GM21381 (cell line): ENCODE data around the gene CDX2.
"Not testable (repeated sequence)": the region's sequence is repeated elsewhere in the genome, so short reads cannot be mapped to it uniquely, and the experiment has no call there.

Experiments used
- ATAC-seq: cut with Tn5 transposase; IDR thresholded peaks from one replicate; pipeline ENCODE4 v1.9.1; 2021; ENCODE audit warnings: mild to moderate bottlenecking, moderate library complexity; ENCODE audit not compliant: unreplicated experiment

The CDX2 gene

GRCh38 chr13:27965740-27966640 lies 3.1 kb downstream of the CDX2 start:
- no peak for ATAC-seq

GRCh38 chr13:27965343-27965739 lies 3.8 kb downstream of the CDX2 start:
- ATAC-seq: no peak

DNA sequence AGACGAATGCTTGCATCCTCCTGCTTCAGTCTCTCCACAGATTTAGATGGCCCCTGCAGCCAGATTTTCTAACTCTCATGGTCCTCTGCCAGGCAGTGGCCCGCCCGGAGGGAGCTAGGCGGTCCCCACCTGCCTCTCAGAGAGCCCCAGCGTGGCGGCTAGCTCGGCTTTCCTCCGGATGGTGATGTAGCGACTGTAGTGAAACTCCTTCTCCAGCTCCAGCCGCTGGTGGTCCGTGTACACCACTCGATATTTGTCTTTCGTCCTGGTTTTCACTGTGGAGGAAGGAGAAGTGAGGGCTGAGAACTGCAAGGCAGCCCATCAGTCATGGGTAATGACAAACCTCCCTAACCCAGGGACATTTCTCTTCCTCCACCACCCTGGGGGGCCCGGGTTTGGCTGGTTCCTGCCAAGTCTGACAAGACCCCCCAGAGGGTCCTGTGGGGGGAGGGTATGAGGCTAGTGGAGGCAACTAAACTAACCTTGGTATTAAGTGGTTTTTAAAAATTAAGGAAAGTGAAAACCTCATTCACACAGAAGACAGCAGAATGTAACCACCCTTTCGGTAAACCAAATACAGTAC lies 4.3 kb downstream of the CDX2 start:
- no peak for ATAC-seq

GRCh38 chr13:27964206-27964605 lies 4.9 kb downstream of the CDX2 start:
- not testable (repeated sequence) for ATAC-seq

DNA sequence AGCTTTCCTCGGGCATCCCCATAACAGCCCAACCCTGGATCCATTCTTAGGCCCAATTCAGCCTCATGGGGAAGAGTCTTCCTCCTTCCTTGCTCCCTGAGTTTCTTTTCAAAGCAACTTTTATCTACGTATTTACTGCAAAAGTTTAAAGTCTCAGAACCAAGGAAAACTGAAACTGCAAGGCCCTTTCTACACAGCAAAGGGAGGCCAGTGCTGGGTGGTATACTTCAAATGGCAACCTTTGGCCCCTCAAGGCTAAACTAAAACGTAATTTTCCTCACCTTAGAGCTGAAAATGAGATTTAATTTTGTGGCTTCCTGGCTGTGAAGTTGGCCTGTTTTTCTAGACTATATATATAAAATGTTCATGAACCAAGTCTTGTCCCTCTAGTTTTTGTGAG lies 5.6 kb downstream of the CDX2 start:
- ATAC-seq: no peak

- ATAC-seq: no peak
Measured at GRCh38 chr13:27962982-27963381, 6.1 kb downstream of the CDX2 start.

GRCh38 chr13:27962128-27962841 lies 6.8 kb downstream of the CDX2 start:
- no peak for ATAC-seq

DNA sequence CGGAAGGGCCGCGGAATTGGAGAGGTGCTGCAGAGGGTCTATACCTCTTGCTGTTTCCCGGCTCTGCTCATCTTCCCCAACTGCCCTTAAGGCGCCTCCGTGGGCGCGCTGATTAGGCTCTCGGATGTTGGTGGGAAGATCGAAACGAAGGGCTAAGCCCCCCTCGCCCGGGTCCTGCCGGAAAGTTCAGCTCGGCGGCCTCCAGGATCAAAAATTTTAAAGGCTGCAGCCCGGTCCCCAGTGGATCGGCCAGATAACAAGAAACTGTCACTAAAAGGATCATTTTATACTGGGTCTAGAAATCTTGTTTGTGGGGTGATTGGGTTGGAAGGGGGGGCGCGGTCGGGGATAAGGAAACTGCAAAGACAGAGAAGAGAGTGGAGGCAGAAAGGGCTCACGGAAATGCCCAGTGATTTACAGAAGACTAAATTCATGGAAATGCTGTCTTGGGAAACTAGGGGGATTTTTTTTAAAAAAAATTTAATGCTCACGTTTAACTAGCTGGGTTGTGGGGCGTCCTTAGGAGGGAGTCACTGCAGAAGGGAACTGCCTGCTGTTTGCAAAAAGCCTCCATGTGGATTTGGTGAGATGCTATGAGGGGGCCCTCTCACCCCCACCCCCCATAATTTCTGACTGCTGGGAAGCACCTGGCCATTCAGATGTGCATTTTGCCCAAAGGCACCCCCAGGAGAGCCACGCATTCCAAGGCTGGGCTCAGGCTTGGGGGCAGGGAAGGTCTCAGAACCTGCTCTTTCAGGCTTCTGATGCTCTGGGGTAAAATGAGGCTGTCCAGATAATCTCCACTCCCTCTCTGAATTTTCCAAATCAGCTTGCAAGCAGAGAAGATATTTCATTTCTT lies 7.7 kb downstream of the CDX2 start:
- ATAC-seq: no peak

GRCh38 chr13:27960362-27961226 lies 8.5 kb downstream of the CDX2 start:
- ATAC-seq: no peak

- no peak for ATAC-seq
Measured at GRCh38 chr13:27959976-27960361, 9.1 kb downstream of the CDX2 start.

DNA sequence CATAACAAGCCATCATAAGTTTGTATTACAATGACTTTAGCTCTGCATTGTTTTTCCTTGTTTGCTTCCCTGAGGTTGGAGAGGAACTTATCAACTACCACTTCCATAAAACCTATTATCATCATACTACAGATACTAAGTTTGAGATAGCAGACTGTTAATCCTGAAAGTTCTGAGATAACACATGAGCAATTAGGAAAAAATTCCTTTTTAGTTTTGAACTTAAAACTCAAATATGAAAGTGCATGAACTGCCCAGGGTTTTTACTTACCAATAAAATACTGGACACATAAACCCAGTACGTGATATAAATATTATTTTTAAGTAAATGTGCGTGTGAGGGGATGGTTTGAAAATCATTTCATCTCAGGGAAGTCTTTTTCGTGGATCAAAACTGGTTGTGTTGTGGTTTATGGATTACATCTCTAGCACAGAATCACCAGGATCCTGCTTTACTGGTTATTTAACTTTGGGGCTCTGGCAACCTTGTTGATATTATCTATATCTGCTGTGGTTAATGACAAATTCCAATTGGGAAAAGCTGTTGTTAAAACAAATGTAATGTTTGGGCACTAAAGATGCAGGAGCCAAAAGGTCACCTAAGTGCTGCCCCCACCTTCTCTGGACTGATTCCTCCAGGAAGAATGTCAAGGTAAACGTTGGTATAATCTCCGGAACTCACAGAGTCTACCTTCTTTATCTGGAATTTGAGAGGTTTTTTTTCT lies 12.4 kb downstream of the CDX2 start:
- ATAC-seq: no peak

DNA sequence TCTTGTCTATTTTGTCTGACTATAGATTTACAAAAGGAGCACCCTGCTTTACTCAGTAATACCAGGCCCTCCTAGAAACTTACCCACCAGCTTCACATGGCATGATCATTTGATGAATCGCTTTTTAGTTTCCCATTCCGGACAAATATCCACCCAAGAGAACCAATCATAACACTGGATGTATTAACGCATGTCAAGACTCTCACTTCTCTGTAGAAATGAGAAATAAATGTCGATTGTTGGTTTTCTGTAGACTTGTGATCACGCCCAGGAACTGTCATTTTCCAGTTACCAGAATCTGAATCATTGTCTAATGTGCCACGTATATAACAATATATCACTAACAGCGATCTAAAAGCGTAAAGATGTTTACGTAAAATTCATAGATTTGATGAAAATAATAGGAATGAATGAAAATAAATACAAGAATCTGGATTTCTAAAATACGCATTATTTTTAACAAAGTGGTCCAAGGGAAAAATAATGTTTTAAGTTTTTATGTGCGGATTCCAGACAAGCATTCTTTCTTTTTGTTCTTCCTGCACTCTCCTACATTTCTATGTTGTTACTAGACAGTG lies 14.0 kb downstream of the CDX2 start:
- no peak for ATAC-seq

DNA sequence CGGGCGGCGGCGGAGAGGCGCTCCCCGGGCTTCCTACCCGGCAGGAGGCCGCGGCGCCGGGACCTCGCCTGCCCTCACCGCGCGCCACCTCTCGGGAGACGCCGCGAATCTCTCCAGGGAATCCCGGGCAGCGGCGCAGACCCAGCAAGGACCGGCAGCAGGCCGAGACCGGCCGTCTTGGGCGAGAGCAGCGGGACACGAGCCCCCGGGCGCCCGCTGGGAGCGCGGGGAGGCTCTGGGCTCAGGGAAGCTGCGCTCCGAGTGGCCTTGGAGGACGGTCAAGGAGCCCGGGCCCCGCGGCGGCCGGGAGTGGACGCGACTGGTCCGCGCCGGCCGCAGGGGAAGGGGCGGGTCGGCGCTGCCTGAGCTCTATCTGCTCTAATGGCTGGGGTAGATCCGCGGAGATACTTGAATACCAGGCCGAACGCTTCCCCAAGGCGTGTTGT lies 14.7 kb downstream of the CDX2 start:
- no peak for ATAC-seq

DNA sequence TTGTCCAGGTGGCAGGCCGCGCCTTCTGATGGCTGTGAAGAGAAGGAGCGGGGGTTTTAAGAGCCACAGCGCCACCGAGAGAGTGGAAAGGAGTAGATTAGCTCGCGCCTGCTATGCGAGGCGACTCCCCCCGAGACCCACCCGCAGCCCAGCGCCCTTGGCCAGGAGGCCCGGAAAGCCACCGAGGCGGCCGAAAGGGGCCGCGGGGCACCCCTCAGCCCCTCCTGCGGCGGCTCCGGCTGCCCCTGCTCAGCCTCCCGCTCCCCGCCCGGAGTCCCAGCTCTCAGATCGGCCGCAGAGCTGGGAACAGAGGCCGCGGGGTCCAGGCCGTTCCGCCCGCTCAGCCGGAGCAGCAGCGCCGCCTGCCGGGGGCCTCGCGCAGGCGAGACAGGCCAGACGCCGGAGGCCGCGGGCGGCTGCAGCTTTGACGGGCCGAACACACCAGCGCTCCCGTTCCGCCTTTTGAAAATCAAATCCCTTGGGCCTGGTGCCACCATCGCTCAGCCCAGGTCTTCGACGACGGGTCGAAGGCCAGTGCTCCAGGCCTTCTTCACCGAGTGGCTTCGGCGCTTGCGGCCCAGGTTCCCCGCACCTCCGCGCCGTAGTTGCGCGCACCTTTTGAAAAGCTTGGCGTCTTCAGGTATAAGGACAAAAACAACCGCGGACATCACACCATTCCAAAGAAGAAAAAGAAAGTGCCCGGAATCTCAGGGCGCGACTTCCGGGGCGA lies 15.3 kb downstream of the CDX2 start:
- ATAC-seq: peak; percentile 88

DNA sequence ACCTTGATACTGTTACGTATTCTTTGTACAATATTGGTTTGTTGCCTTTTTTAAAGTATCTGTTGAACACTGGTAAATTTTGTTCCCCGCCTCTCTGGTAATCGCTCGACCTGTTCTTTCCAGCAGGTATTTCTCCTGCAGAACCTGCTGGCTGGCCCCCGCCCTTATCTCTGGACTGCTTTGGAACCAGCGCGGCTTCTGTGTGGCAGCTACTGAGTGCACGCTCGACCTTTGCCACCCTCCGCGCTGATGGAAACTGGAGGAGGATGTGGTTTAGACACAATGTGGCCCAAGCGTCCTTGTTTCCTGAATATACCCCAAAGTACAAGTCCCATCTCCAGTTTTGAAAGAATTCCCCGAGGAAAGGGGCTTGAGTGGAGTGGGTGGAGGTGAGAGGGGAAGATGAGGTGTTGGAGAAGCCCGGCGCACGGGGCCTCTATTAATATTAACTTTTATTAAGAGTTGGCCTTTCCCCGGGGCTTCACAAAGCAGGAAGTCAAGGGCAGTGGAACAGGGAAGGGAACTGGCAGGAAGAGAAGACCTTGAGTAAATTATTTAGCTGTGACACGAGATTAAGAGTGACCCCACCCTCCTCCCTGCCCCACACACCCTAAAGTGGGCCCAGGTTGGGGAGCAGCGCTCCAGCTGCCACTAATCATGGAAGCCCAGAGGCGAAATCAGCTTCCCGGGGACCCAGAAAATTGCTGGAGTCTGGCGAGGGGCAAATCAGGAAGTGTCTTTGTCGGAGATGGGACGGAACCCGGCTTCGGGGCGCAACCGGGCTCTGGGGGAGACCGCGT lies 16.0 kb downstream of the CDX2 start:
- peak; percentile 15 for ATAC-seq

GRCh38 chr13:27942972-27943371 lies 26.1 kb downstream of the CDX2 start:
- ATAC-seq: no peak

DNA sequence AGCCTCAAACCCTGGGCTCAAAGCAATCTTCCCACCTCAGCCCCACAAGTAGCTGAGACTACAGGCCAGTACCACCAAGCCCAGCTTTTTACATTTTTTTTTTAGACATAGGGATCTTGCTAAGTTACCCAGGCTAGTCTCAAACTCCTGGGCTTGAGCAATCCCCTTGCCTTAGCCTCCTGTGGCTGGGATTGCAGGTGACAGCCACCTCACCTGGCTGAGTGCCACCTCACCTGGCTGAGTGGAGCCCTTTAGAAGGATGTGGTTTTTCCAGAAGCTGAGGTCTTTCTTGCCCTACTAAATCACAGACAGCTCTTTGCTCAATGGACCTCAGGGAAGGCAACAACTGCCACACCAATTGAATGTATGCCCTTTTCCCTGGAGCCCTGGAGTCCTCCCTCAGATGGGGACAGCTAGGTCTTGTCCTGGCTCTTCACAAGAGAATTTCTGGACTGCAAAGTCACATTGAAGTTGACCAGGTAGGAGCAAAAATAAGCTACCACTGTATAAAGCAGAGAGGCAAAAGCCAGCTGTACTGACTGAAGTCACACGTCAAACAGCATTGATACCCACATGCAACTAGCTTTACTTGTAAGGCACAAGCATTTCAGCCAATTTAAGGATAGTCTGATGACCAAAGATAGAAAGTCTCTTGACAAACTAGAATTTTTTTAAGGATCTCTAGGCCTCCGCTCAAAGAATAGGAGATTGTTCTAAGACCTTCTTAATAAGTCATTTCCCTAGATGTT lies 35.4 kb downstream of the CDX2 start:
- no peak for ATAC-seq
